ENCODE data around the gene CRCP. TPM values are rescaled to one million over a fixed set of nuclear protein-coding genes. Genes with fewer than 3 reads are reported as not detected.

CRCP gene
- total RNA-seq, 6 experiments from 2014 or later: 17.2 to 38.0 (median 24.4) TPM

GRCh38 chr7:66198956-66199355 is 84.3 kb downstream of the CRCP start:
- ATAC-seq (peak in 1 of 4 donors; percentile 33), DNase-seq (no peak)
- Histone ChIP-seq H3K27ac (no peak overlapping the region), H3K4me1 (peaks cover 0 to 3% (median 0%) of the 10 kb centered on the region in 4 donors), H3K4me3 (no peak overlapping the region), H3K9me3 (no peaks in the 10 kb centered on the region), H3K27me3 (no peaks in the 10 kb centered on the region), H3K36me3 (no peaks in the 10 kb centered on the region)
- TF ChIP-seq POLR2A (IDR thresholded peaks at IDR 0.05) (no peak), CTCF (IDR thresholded peaks at IDR 0.05) (no peak)
- 56% methylated on average over 3 of the region's 4 CpGs for WGBS (ENCODE audit: insufficient coverage, low coverage, low lambda C conversion rate, missing lambda C conversion rate)
- intact Hi-C loops (cut with DNase I): no loop called here

DNA sequence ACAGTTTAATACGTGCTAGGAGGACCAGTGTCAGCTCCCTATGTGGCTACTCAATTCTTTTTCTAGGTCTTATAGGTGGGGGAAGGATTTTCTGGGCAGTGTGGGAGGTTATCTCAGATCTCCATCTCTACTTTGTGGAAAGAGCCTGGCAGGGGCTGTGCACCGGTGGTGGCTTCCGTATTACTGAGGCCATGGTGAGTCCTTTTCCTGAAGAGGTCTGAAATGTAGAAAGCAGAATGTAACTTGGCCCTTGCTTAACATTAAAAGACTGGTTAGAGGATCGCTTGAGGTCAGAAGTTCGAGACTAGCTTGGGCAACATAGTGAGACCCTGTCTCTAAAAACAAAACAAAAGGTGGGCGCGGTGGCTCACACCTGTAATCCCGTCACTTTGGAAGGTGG is 87.8 kb downstream of the CRCP start:
- intact Hi-C loops (cut with DNase I): no loop called here
- no peak overlapping the region for H3K4me3 ChIP-seq
- ATAC-seq: no peak
- 49% methylated on average over 8 of the region's 8 CpGs for WGBS (ENCODE audit: insufficient coverage, low coverage, low lambda C conversion rate, missing lambda C conversion rate)
- H3K27me3 ChIP-seq: no peaks in the 10 kb centered on the region
- peak in 1 of 3 donors; percentile 7 for DNase-seq
- no peaks in the 10 kb centered on the region for H3K9me3 ChIP-seq
- peaks cover 0 to 15% (median 0%) of the 10 kb centered on the region in 4 donors for H3K4me1 ChIP-seq
- H3K36me3 ChIP-seq: no peaks in the 10 kb centered on the region
- H3K27ac ChIP-seq: no peak overlapping the region
- TF ChIP-seq POLR2A (IDR thresholded peaks at IDR 0.05) (no peak), CTCF (IDR thresholded peaks at IDR 0.05) (no peak)

Other genes starting within 250 kb of the CRCP start
- 10 to 100 TPM in 5 of 6 experiments, 1 to 10 TPM in 1; 9.2 to 26.1 (median 13.2) TPM for gene VKORC1L1, start 241.8 kb upstream of the CRCP start, total RNA-seq
- 10 to 100 TPM; 49.1 to 87.2 (median 67.7) TPM for gene GUSB, start 132.6 kb upstream of the CRCP start, total RNA-seq
- 100 to 1,000 TPM; 161 to 356 (median 220) TPM for gene ASL, start 39.0 kb upstream of the CRCP start, total RNA-seq
- gene TPST1, start 90.5 kb downstream of the CRCP start, total RNA-seq: 10 to 100 TPM; 18.0 to 40.5 (median 26.3) TPM